IPS-NIHi7 (cell line): ENCODE data around the gene XG.
A peak's percentile ranks its signal among the peaks of the same experiment; 100 is the strongest.
"Not testable (repeated sequence)": the region's sequence is repeated elsewhere in the genome, so short reads cannot be mapped to it uniquely, and the experiment has no call there.

Source experiments
- DNase-seq: peaks from one replicate; pipeline ENCODE4 v3.0.0; 2012; ENCODE audit warnings: mixed read lengths; ENCODE audit errors: extremely low spot score

The XG gene

GRCh38 chrX:2780472-2781225 lies 28.8 kb downstream of the XG start:
- DNase-seq, result peak; percentile 52

DNA sequence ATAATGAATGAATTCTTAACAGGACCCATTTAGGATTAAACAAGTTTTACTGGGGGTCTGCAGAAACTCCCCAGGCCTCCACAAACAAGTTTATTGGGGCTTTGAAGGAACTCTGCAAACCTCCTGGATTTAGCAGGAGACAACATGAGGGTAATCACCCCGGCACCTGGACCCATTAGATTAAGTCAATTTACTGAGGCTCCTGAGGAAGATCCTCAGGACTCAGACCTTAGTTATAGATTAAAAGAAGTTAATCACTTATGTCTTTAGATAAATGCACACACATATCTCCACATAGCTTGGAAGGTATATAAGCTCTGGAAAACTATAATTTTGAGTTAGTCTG lies 29.4 kb downstream of the XG start:
- DNase-seq, result no peak

GRCh38 chrX:2781698-2782097 lies 29.9 kb downstream of the XG start:
- no peak for DNase-seq

DNA sequence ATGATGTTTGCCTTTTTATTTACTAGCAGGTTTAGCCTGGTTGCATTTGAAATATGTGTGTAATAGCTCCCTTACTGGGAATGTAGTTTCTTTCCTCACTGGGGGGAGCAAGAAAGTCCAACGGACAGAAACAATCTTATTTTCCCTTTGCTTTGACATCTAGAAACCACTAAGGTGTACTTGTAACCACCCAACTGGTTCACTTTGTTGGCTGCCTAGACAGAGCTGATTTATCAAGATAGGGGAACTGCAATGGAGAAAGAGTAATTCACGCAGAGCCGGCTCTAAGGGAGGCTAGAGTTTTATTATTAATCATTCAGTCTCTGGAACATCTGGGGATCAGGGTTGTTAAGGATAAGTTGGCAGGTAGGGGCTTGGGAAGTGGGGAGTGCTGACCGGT lies 30.3 kb downstream of the XG start:
- no peak for DNase-seq

DNA sequence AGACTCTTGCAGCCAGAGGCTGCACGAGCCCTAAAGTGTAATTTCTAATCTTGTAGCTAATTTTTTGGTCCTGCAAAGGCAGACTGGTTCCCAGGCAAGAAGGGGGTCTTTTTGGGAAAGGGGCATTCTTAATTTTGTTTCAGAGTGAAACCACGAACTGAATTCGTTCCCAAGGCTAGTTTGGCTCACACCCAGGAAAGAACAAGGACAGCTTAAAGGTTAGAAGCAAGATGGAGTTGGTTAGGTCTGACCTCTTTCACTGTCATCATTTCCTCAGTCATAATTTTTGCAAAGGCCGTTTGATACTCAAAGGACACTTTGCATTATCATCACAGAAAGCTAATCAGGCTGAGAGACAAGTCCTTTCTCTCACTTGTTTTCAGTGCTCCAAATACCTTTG lies 30.9 kb downstream of the XG start:
- no peak for DNase-seq

GRCh38 chrX:2784026-2784425 lies 32.2 kb downstream of the XG start:
- DNase-seq, result no peak

GRCh38 chrX:2785538-2785937 lies 33.7 kb downstream of the XG start:
- no peak for DNase-seq

DNA sequence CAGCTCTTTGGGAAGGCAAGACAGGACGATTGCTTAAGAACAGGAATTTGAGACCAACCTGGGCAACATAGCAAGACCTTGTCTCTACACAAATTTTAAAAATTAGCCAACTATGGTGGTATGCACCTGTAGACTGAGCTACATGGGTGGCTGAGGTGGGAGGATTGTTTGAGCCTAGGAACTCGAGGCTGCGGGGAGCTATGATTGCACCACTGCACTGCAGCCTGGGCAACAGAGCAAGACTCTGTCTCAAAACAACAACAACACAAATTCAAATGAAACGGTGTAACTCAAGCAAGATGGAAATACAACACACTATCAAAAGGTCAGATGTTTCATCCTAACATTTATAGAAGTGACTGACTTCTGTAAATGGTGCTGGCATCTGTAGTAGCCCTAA lies 37.1 kb downstream of the XG start:
- no peak for DNase-seq

GRCh38 chrX:2789569-2789968 lies 37.7 kb downstream of the XG start:
- no peak for DNase-seq

- DNase-seq, result no peak
Measured at GRCh38 chrX:2793752-2794151, 41.9 kb downstream of the XG start.

DNA sequence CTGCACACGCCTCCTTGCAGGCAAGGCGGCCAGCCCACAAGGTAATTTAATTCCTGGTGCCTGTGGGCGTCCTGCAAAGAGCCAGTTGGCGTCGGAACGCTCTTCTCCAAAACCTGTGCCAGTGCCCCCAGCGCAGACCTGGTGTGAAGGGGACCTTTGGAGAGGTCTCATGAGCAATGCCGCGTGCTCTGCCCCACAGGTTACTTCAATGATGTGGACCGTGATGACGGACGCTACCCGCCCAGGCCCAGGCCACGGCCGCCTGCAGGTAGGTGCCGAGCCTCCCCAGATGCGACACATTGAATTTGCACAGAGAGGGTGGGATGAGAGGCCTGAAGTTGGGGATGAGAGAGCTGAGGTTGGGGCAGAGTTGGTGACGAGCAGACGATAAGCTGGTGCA lies 42.5 kb downstream of the XG start:
- no peak for DNase-seq

DNA sequence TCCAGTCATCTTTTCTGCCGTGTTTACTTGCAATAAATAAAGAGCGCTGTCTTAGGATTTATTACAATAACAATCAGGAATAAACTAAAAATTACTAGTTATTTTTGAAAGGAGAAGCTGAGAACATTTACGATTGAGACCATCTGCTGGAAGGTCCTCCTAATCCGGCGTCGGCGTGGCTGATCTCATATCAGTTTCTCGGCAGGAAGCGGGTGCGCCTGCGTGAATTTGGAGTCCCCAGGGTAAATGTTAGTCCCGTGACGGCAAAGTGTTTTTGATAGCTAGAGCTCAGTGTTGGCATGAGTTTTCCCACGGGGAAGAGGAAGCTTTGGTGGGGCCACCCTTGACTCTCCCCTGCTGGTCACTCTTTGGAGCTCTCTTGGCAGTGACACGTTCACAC lies 45.0 kb downstream of the XG start:
- not testable (repeated sequence) for DNase-seq

GRCh38 chrX:2799369-2799768 lies 47.5 kb downstream of the XG start:
- no peak for DNase-seq

- DNase-seq, result not testable (repeated sequence)
Measured at GRCh38 chrX:2799980-2800379, 48.1 kb downstream of the XG start.

GRCh38 chrX:2801223-2801622 lies 49.4 kb downstream of the XG start:
- DNase-seq, result no peak

GRCh38 chrX:2802376-2803090 lies 50.7 kb downstream of the XG start:
- DNase-seq, result not testable (repeated sequence)

DNA sequence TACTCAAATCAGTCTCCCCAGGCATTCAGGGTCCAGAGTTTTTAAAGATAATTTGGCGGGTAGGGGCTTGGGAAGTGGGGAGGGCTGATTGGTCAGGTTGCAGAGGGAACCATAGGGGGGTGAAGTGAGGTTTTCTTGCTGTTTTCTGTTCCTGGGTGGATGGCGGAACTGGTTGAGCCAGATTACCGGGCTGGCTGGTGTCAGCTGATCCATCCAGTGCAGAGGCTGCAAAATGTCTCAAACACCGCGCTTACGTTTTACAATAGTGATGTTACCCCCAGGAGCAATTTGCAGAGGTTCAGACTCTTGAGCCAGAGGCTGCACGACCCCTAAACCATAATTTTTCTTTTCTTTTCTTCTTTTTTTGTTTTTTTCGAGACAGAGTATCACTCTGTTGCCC lies 51.6 kb downstream of the XG start:
- not testable (repeated sequence) for DNase-seq

DNA sequence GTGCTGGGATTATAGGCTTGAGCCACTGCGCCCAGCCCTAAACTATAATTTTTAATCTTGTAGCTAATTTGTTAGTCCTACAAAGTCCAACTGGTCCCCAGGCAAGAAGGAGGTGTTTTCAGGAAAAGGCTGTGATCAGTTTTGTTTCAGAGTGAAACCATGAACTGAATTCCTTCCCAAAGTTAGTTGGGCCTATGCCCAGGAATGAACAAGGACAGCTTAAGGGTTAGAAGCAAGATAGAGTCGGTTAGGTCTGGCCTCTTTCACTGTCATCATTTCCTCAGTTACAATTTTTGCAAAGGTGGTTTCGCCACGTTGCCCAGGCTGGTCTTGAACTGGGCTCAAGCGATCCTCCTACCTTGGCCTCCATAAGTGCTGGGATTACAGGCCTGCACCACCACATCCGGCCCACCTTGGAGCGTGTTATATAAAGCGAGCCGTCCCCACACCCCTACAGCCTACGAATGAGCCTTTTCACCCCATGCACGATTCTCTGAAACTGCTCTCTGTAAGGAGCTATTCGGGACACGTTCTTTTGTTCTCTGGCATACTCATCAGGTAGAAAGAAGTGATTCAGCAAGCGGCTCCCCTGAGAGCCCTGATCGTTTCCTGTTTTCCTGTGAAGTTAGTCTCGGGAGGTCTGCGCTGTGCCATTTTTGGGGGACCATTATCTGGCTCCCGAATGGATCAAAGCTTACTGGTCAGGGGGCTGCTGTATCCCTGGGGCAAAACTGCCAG lies 52.4 kb downstream of the XG start:
- not testable (repeated sequence) for DNase-seq

DNA sequence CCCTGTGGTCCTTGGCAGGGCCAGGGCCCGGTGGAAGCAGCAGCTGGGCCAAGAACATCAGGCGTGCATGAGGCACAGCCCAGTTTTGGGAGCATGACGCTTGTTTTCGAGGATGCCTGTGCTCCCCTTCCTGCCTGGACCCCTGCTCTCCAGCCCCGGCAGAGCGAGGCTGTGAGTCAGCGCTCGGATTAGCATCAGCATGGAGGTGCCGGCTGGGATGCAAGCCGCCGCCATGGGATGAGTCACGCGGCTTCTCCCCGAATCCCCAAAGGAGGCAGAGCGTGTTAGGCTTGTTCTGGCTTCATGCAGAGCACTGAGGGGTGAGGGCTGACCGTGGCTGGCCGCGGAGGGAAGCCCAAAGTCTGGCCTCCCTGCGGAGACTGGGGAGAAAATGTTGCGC lies 53.0 kb downstream of the XG start:
- not testable (repeated sequence) for DNase-seq

- DNase-seq, result no peak
Measured at GRCh38 chrX:2811271-2811670, 59.4 kb downstream of the XG start.

DNA sequence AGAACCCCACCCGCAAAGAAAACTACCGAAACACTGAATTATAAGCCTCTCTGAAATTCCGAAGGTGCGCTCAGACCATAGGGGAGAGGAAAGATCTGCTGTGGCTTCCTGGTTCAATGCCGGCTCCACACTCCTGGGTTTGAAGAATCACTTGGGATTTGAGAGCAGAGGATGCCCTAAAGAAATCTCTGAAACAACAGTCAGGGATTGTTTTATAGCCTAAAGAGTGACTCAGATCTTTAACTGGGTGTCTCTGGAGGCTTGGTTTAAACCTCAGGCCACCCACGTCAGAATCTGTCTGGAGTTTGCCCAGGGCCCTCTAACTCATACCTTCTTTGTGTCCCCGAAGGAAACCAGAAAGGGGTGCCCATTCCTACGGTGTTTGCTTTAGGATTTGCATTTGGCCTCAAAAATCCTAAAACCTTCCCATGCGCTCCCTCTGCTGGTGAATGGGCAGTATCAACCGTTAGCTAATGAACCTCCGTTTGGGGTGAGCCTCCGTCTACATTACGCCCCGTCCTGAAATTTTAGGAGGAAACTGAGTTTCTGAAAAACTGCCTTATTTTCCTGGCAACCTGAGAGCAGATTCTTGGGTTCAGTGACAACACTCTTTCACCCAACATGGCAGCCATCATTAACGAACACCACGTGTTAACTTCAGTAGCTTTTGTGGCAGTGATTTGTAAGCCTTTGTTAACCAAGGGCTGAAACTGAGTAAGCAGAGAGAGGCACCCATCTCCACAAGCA lies 60.5 kb downstream of the XG start:
- DNase-seq, result not testable (repeated sequence)

GRCh38 chrX:2817036-2817435 lies 65.2 kb downstream of the XG start:
- no peak for DNase-seq
